Tibial artery (tissue), 4 donors: ENCODE measurements around the gene METTL22.

Experiments used
- DNase-seq, 2 donors: peaks; one replicate each; pipeline ENCODE4 v3.0.0-alpha.2; 2019
- H3K27ac ChIP-seq, 2 donors: fragments of 200-600 bp; sonication (generic) in 1 of 2; 1 replicate in 1 of 2; 2 replicates in 1 of 2; pipeline ENCODE4 v1.5.1; 2018 to 2019; ENCODE audit warnings: mild to moderate bottlenecking in 1 of 2
- H3K27me3 ChIP-seq, 2 donors: fragments of 200-600 bp; sonication (generic) in 1 of 2; one replicate each; pipeline versions ENCODE4 v1.5.1 to v1.6.0; 2016 to 2019
- H3K36me3 ChIP-seq, 3 donors: fragments of 200-600 bp; sonication (generic) in 2 of 3; one replicate each; pipeline ENCODE4 v1.5.1; 2016 to 2019; ENCODE audit warnings: mild to moderate bottlenecking in 2 of 3
- H3K4me1 ChIP-seq, 4 donors: fragments of 200-600 bp; sonication (generic) in 2 of 4; 1 replicate in 3 of 4; 2 replicates in 1 of 4; pipeline ENCODE4 v1.5.1; 2016 to 2019
- H3K4me3 ChIP-seq, 2 donors: fragments of 200-600 bp; sonication (generic) in 1 of 2; 1 replicate in 1 of 2; 2 replicates in 1 of 2; pipeline ENCODE4 v1.5.1; 2018 to 2019; ENCODE audit warnings: mild to moderate bottlenecking in 2 of 2
- H3K9me3 ChIP-seq, 3 donors: fragments of 200-600 bp; sonication (generic) in 1 of 3; one replicate each; pipeline ENCODE4 v1.5.1; 2016 to 2019
- CTCF ChIP-seq, 2 experiments: fragments of 200-600 bp in 1 of 2; fragments of 450-650 bp in 1 of 2; IDR thresholded peaks; one replicate each; pipeline ENCODE4 v1.5.1; 2017 to 2019; ENCODE audit warnings: antibody characterized with exemption in 2 of 2, mild to moderate bottlenecking in 1 of 2, moderate library complexity in 1 of 2
- intact Hi-C: fragments of 100-400 bp; cut with DNase I; formaldehyde crosslinking; loops from one replicate; pipeline ENCODE4 v1.15.0; 2023; ENCODE audit warnings: low total_unique reads

METTL22 gene

GRCh38 chr16:8632675-8633182 lies 11.2 kb downstream of the METTL22 start:
- intact Hi-C loops, result no loop called here
- no peaks in the 10 kb centered on the region for H3K27me3 ChIP-seq

GRCh38 chr16:8634991-8635736 lies 13.7 kb downstream of the METTL22 start:
- TF ChIP-seq CTCF (IDR thresholded peaks at IDR 0.05), result no peak
- Histone ChIP-seq H3K4me1 (no peaks in the 10 kb centered on the region), H3K27me3 (no peaks in the 10 kb centered on the region), H3K9me3 (no peaks in the 10 kb centered on the region), H3K27ac (no peak overlapping the region), H3K4me3 (no peak overlapping the region), H3K36me3 (peaks cover 55 to 96% (median 91%) of the 10 kb centered on the region in 3 donors)
- DNase-seq, result no peak
- intact Hi-C loops, result no loop called here

More at GRCh38 chr16:8632675-8633182, 11.2 kb downstream of the METTL22 start:
- no peak overlapping the region for H3K27ac ChIP-seq
- peak; percentile 41 to 69 for DNase-seq
- no peak for TF ChIP-seq CTCF (IDR thresholded peaks at IDR 0.05)
- peaks cover 57 to 96% (median 93%) of the 10 kb centered on the region in 3 donors for H3K36me3 ChIP-seq
- H3K4me1 ChIP-seq, result no peaks in the 10 kb centered on the region
- H3K9me3 ChIP-seq, result no peaks in the 10 kb centered on the region
- no peak overlapping the region for H3K4me3 ChIP-seq

DNA sequence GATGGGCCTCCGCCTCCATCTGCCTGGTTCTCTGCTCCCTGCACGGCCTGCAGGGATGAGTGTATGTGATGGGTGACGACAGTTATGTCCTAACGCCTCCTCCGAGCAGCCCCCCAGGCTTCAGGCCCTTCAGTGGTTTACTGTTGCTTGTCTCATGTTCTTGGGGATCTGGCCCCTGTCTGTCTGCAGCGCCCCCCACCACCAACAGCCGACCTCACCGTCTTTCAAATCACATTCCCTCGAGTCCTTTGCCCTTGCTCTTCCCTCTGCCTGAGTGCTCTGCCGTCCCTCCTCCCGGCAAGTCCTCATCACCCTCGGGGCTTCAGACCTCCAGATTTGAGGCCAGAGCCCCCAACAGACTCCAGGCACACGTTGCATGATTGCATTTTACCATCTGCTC lies 18.2 kb downstream of the METTL22 start:
- Histone ChIP-seq H3K4me1 (no peaks in the 10 kb centered on the region), H3K36me3 (peaks cover 83 to 92% (median 92%) of the 10 kb centered on the region in 3 donors), H3K4me3 (no peak overlapping the region), H3K9me3 (no peaks in the 10 kb centered on the region), H3K27me3 (no peaks in the 10 kb centered on the region), H3K27ac (no peak overlapping the region)
- TF ChIP-seq CTCF (IDR thresholded peaks at IDR 0.05), result no peak
- DNase-seq, result no peak
- intact Hi-C loops, result no loop called here

DNA sequence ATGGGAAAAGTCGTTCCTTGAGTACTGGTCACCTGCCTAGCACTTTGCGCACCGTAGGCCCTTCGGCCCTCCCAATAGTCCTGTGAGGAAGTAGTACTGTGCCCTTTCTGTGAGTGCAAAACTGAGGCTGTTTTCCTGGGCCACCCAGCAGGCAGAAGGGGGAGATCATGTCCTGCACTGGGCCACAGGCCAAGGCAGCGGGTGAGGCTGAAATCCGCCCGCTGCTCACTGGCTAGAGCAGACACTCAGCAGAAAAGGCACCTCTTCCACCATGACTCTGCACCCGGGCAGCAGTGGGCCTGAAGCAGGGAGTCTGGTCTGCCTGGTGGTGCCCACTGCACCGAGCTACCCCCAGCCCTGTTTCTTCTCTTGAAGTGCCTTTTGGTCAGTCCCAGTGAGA lies 20.2 kb downstream of the METTL22 start:
- Histone ChIP-seq H3K4me3 (no peak overlapping the region), H3K27ac (no peak overlapping the region), H3K36me3 (peaks cover 87 to 94% (median 91%) of the 10 kb centered on the region in 3 donors), H3K4me1 (no peaks in the 10 kb centered on the region), H3K27me3 (no peaks in the 10 kb centered on the region), H3K9me3 (no peaks in the 10 kb centered on the region)
- intact Hi-C loops, result no loop called here
- no peak for DNase-seq
- TF ChIP-seq CTCF (IDR thresholded peaks at IDR 0.05), result no peak

- no peaks in the 10 kb centered on the region for H3K4me1 ChIP-seq
- no peak for TF ChIP-seq CTCF (IDR thresholded peaks at IDR 0.05)
- intact Hi-C loops, result no loop called here
- no peaks in the 10 kb centered on the region for H3K9me3 ChIP-seq
- H3K27me3 ChIP-seq, result no peaks in the 10 kb centered on the region
- H3K27ac ChIP-seq, result no peak overlapping the region
- peaks cover 88 to 94% (median 91%) of the 10 kb centered on the region in 3 donors for H3K36me3 ChIP-seq
- DNase-seq, result no peak
- H3K4me3 ChIP-seq, result no peak overlapping the region
Measured at GRCh38 chr16:8642146-8642545, 20.6 kb downstream of the METTL22 start.
